ENCODE results near the gene NKIRAS1. TPM values are rescaled to one million over a fixed set of nuclear protein-coding genes. Genes with fewer than 3 reads are reported as not detected.

NKIRAS1 gene
- total RNA-seq, 1 experiment from 2014 or later, result 12.0 TPM

DNA sequence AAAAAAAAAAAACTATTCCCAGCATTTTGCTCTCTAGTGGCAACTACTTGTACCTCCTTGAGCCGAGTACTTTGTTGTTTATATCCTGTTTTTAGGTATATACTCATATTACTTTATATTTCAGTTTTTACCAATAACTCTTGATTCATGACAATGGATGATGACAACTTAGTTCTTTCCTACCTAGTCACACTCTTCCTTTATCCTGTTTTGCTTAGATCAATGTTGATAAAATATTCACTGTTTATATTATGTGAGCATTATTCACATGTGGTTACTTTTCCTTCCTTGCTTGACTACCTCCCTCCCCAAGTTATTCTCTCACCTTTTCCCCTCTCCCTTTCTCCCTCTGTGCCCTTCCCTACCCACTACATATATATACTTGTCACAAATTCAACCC lies 53.7 kb downstream of the NKIRAS1 start:
- Histone ChIP-seq H3K36me3 (ENCODE audit: control insufficient read depth in 1 of 2, insufficient read depth in 2 of 2, low read length in 2 of 2) (no peaks in the 10 kb centered on the region), H3K9me3 (ENCODE audit: control insufficient read depth in 1 of 2, insufficient read depth in 1 of 2, low read depth in 1 of 2, low read length in 2 of 2) (no peaks in the 10 kb centered on the region), H3K4me2 (ENCODE audit: low read length) (no peak overlapping the region), H3K9ac (ENCODE audit: low read length) (no peak overlapping the region), H3K4me1 (ENCODE audit: control insufficient read depth in 1 of 2, insufficient read depth in 2 of 2, low read length in 2 of 2) (peaks cover 13 to 14% of the 10 kb centered on the region in 2 experiments; a peak in 3 of 4 replicates), H2AFZ (ENCODE audit: low read depth, low read length, poor library complexity, severe bottlenecking) (no peak overlapping the region), H3K79me2 (ENCODE audit: insufficient read depth, low read length) (peaks cover 32% of the 10 kb centered on the region), H3K4me3 (replicated peaks in 1 of 2; ENCODE audit: low read depth in 1 of 2, low read length in 2 of 2) (no peak overlapping the region), H3K27me3 (ENCODE audit: insufficient read depth, low read length) (no peaks in the 10 kb centered on the region), H4K20me1 (ENCODE audit: insufficient read depth) (no peaks in the 10 kb centered on the region), H3K9me2 (ENCODE audit: insufficient read depth) (no peaks in the 10 kb centered on the region), H3K27ac (ENCODE audit: low read depth, low read length) (no peak overlapping the region)
- BruUV-seq (replicated peaks), result no TSS peak
- DNase-seq (ENCODE audit: low read depth, low spot score) (no peak), ATAC-seq (no peak)
- TF ChIP-seq, protein P1, sequence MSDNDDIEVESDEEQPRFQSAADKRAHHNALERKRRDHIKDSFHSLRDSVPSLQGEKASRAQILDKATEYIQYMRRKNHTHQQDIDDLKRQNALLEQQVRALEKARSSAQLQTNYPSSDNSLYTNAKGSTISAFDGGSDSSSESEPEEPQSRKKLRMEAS (IDR thresholded peaks at IDR 0.05), result no peak
- TF ChIP-seq ZFX (IDR thresholded peaks at IDR 0.05) (no peak), YY1 (IDR thresholded peaks at IDR 0.05; ENCODE audit: extremely low read depth, insufficient replicate concordance, low read depth, low read length) (no peak), SP1 (IDR thresholded peaks at IDR 0.05; ENCODE audit: low read depth) (no peak), SRF (IDR thresholded peaks at IDR 0.05; ENCODE audit: low read depth) (no peak), EGR1 (IDR thresholded peaks at IDR 0.05; ENCODE audit: low read depth) (no peak), CBX3 (IDR thresholded peaks at IDR 0.05; ENCODE audit: low read depth) (no peak), JUND (IDR thresholded peaks at IDR 0.05) (no peak), RAD21 (IDR thresholded peaks at IDR 0.05; ENCODE audit: low read depth) (no peak), ELF1 (IDR thresholded peaks at IDR 0.05; ENCODE audit: borderline replicate concordance, low read depth) (no peak), POLR2A (IDR thresholded peaks at IDR 0.05; ENCODE audit: borderline replicate concordance, extremely low read depth, insufficient read depth, insufficient read length) (no peak), POLR2AphosphoS5 (IDR thresholded peaks at IDR 0.05; ENCODE audit: low read depth, low read length) (no peak), EZH2phosphoT487 (IDR thresholded peaks at IDR 0.05; ENCODE audit: borderline replicate concordance) (no peak), ZNF274 (IDR thresholded peaks at IDR 0.05; ENCODE audit: low read depth, low read length) (no peak)
- TF ChIP-seq, protein P2, sequence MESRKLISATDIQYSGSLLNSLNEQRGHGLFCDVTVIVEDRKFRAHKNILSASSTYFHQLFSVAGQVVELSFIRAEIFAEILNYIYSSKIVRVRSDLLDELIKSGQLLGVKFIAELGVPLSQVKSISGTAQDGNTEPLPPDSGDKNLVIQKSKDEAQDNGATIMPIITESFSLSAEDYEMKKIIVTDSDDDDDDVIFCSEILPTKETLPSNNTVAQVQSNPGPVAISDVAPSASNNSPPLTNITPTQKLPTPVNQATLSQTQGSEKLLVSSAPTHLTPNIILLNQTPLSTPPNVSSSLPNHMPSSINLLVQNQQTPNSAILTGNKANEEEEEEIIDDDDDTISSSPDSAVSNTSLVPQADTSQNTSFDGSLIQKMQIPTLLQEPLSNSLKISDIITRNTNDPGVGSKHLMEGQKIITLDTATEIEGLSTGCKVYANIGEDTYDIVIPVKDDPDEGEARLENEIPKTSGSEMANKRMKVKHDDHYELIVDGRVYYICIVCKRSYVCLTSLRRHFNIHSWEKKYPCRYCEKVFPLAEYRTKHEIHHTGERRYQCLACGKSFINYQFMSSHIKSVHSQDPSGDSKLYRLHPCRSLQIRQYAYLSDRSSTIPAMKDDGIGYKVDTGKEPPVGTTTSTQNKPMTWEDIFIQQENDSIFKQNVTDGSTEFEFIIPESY (IDR thresholded peaks at IDR 0.05; ENCODE audit: extremely low read depth, insufficient replicate concordance, low read length), result no peak
- TF ChIP-seq, protein P3, sequence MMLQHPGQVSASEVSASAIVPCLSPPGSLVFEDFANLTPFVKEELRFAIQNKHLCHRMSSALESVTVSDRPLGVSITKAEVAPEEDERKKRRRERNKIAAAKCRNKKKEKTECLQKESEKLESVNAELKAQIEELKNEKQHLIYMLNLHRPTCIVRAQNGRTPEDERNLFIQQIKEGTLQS (IDR thresholded peaks at IDR 0.05), result no peak
- CTCF ChIA-PET, result interaction anchor here (1.0 kb wide), 1 partner anchor 25 kb away, joined by 3 read pairs; no protein-coding TSS in a partner anchor
- intact Hi-C loops (cut with micrococcal nuclease), result no loop called here
- RAD21 ChIA-PET (ENCODE audit: low non-redundant PET in 1 of 2, low total read pairs in 2 of 2, uncharacterized antibody in 2 of 2, unreplicated experiment in 2 of 2), result no interaction called here
- POLR2A ChIA-PET, result no interaction called here

Measured in HCT116 (cell line).